Neural cell (in vitro differentiated cells): Measurements from ENCODE around the gene LRRC72. TPM values are rescaled to one million over a fixed set of nuclear protein-coding genes. Genes with fewer than 3 reads are reported as not detected.

Source experiments
- H2AFZ ChIP-seq: fragments of 200-600, 300-800 bp; sonication (generic), shearing (Covaris generic); 2 replicates; pipeline ENCODE4 v1.6.0; 2014; ENCODE audit warnings: low read depth, mild to moderate bottlenecking, antibody characterized with exemption, low read length, moderate library complexity
- H3F3A ChIP-seq: fragments of 200-600 bp; shearing (Covaris generic); 2 replicates; pipeline ENCODE4 v1.6.1; 2016; ENCODE audit warnings: mild to moderate bottlenecking, moderate library complexity, mixed read lengths, antibody characterized with exemption, low read length; ENCODE audit not compliant: insufficient read depth, poor library complexity, severe bottlenecking
- H3K27ac ChIP-seq: fragments of 200-600, 300-800 bp; sonication (generic), shearing (Covaris generic); 2 replicates; pipeline ENCODE4 v1.5.1; 2014; ENCODE audit warnings: mild to moderate bottlenecking, low read length, moderate library complexity
- H3K27me3 ChIP-seq: fragments of 300-800, 200-600 bp; sonication (generic), shearing (Covaris generic); 2 replicates; pipeline ENCODE4 v1.6.0; 2014; ENCODE audit warnings: mild to moderate bottlenecking, low read depth, low read length, moderate library complexity; ENCODE audit not compliant: insufficient read depth
- H3K36me3 ChIP-seq: fragments of 300-800, 200-600 bp; sonication (generic), shearing (Covaris generic); 2 replicates; pipeline ENCODE4 v1.5.1; 2014; ENCODE audit warnings: mild to moderate bottlenecking, antibody characterized with exemption, low read length, moderate library complexity; ENCODE audit not compliant: insufficient read depth
- H3K4me2 ChIP-seq: fragments of 300-800, 200-600 bp; sonication (generic), shearing (Covaris generic); 2 replicates; pipeline ENCODE4 v1.6.0; 2014; ENCODE audit warnings: mild to moderate bottlenecking, low read length
- H3K4me3 ChIP-seq: fragments of 300-800, 200-600 bp; sonication (generic), shearing (Covaris generic); 2 replicates; pipeline ENCODE4 v1.5.1; 2014; ENCODE audit warnings: mild to moderate bottlenecking, low read length, moderate library complexity
- H3K79me2 ChIP-seq: fragments of 200-600 bp; shearing (Covaris generic); replicated peaks from 2 replicates; pipeline ENCODE4 v1.6.0; 2014; ENCODE audit warnings: mild to moderate bottlenecking, low read length, moderate library complexity; ENCODE audit not compliant: insufficient read depth
- H3K9ac ChIP-seq: fragments of 300-800, 200-600 bp; sonication (generic), shearing (Covaris generic); 2 replicates; pipeline ENCODE4 v1.6.1; 2016; ENCODE audit warnings: mild to moderate bottlenecking, low read length, mixed read lengths
- H3K9me2 ChIP-seq: fragments of 200-600 bp; shearing (Covaris generic); 2 replicates; pipeline ENCODE4 v1.6.1; 2016; ENCODE audit warnings: mild to moderate bottlenecking, low read length, mixed read lengths; ENCODE audit not compliant: insufficient read depth
- H3K9me3 ChIP-seq: fragments of 200-600, 300-800 bp; sonication (generic), shearing (Covaris generic); 2 replicates; pipeline ENCODE4 v1.6.1; 2016; ENCODE audit warnings: mild to moderate bottlenecking, mixed run types, low read length, moderate library complexity, mixed read lengths
- H4K20me1 ChIP-seq: fragments of 200-600 bp; shearing (Covaris generic); 2 replicates; pipeline ENCODE4 v1.6.1; 2016; ENCODE audit warnings: mild to moderate bottlenecking, mixed run types; ENCODE audit not compliant: insufficient read depth
- CTCF ChIP-seq: fragments of 450-650 bp; IDR thresholded peaks from 2 replicates; pipeline ENCODE4 v1.5.1; 2014; ENCODE audit warnings: antibody characterized with exemption, mild to moderate bottlenecking, moderate library complexity; ENCODE audit not compliant: poor library complexity, severe bottlenecking
- EP300 ChIP-seq: fragments of 450-650 bp; conservative IDR thresholded peaks from 2 replicates; pipeline ENCODE4 v1.6.1; 2014; ENCODE audit warnings: antibody characterized with exemption, mild to moderate bottlenecking, moderate library complexity; ENCODE audit not compliant: poor library complexity, severe bottlenecking
- EZH2 ChIP-seq: fragments of 200-600, 300-800 bp; shearing (Covaris generic), sonication (generic); IDR thresholded peaks from 2 replicates; pipeline ENCODE4 v1.6.1; 2014; ENCODE audit warnings: antibody characterized with exemption, low read length, borderline replicate concordance, mild to moderate bottlenecking; ENCODE audit not compliant: insufficient read depth, poor library complexity, severe bottlenecking
- MXI1 ChIP-seq: fragments of 450-650 bp; conservative IDR thresholded peaks from 2 replicates; pipeline ENCODE4 v1.6.1; 2014; ENCODE audit warnings: antibody characterized with exemption, mild to moderate bottlenecking; ENCODE audit not compliant: poor library complexity, severe bottlenecking
- POLR2AphosphoS5 ChIP-seq: IDR thresholded peaks from 2 replicates; pipeline ENCODE4 v1.6.1; 2012
- RAD21 ChIP-seq: fragments of 450-650 bp; conservative IDR thresholded peaks from 2 replicates; pipeline ENCODE4 v1.6.1; 2014; ENCODE audit warnings: antibody characterized with exemption, mild to moderate bottlenecking, moderate library complexity
- REST ChIP-seq: IDR thresholded peaks from 2 replicates; pipeline ENCODE4 v1.6.1; 2012; ENCODE audit warnings: borderline replicate concordance
- SMC3 ChIP-seq: fragments of 450-650 bp; conservative IDR thresholded peaks from 2 replicates; pipeline ENCODE4 v1.6.1; 2014; ENCODE audit warnings: antibody characterized with exemption, mild to moderate bottlenecking, moderate library complexity; ENCODE audit not compliant: poor library complexity
- TAF1 ChIP-seq: IDR thresholded peaks from 2 replicates; pipeline ENCODE4 v1.6.1; 2012; ENCODE audit warnings: low read depth
- polyA plus RNA-seq: library from polyadenylated mRNA; depleted of rRNA; stranded (reverse); fragments of >200 nt; gene quantifications from 2 replicates; pipeline ENCODE4 v1.2.3, GENCODE V29; 2014

Gene LRRC72
- polyA plus RNA-seq, 1 donor from 2014 or later = not detected

GRCh38 chr7:16616542-16616941, 89.9 kb downstream of the LRRC72 start:
- Histone ChIP-seq H4K20me1 (no peaks in the 10 kb centered on the region), H3K27me3 (no peaks in the 10 kb centered on the region), H3F3A (no peaks in the 10 kb centered on the region), H3K36me3 (peaks cover 18% of the 10 kb centered on the region), H2AFZ (no peak overlapping the region), H3K79me2 (peaks cover 3% of the 10 kb centered on the region), H3K4me2 (no peak overlapping the region), H3K4me3 (no peak overlapping the region), H3K9ac (no peak overlapping the region), H3K9me2 (no peaks in the 10 kb centered on the region), H3K9me3 (no peaks in the 10 kb centered on the region), H3K27ac (no peak overlapping the region)
- no peak for TF ChIP-seq EZH2
- TF ChIP-seq REST = no peak
- no peak for TF ChIP-seq RAD21
- no peak for TF ChIP-seq POLR2AphosphoS5
- TF ChIP-seq TAF1 = no peak
- TF ChIP-seq SMC3 = no peak
- no peak for TF ChIP-seq EP300
- no peak for TF ChIP-seq CTCF

GRCh38 chr7:16619979-16620408, 93.4 kb downstream of the LRRC72 start:
- peak overlapping the region; percentile 1 for H3K27ac ChIP-seq
- no peaks in the 10 kb centered on the region for H3F3A ChIP-seq
- H3K36me3 ChIP-seq = peaks cover 22% of the 10 kb centered on the region
- H3K9ac ChIP-seq = no peak overlapping the region
- H3K27me3 ChIP-seq = no peaks in the 10 kb centered on the region
- H4K20me1 ChIP-seq = no peaks in the 10 kb centered on the region
- H3K79me2 ChIP-seq = no peaks in the 10 kb centered on the region
- no peaks in the 10 kb centered on the region for H3K9me3 ChIP-seq
- H2AFZ ChIP-seq = no peak overlapping the region
- H3K4me2 ChIP-seq = no peak overlapping the region
- H3K9me2 ChIP-seq = no peaks in the 10 kb centered on the region
- no peak overlapping the region for H3K4me3 ChIP-seq
- peak; percentile 38 for TF ChIP-seq POLR2AphosphoS5
- peak; percentile 35 for TF ChIP-seq EP300
- TF ChIP-seq EZH2 = no peak

GRCh38 chr7:16626388-16626787, 99.8 kb downstream of the LRRC72 start:
- no peak overlapping the region for H3K9ac ChIP-seq
- H2AFZ ChIP-seq = no peak overlapping the region
- H3K36me3 ChIP-seq = peaks cover 13% of the 10 kb centered on the region
- no peaks in the 10 kb centered on the region for H3F3A ChIP-seq
- H3K9me3 ChIP-seq = no peaks in the 10 kb centered on the region
- H3K79me2 ChIP-seq = no peaks in the 10 kb centered on the region
- no peaks in the 10 kb centered on the region for H3K27me3 ChIP-seq
- no peaks in the 10 kb centered on the region for H3K9me2 ChIP-seq
- H3K4me3 ChIP-seq = no peak overlapping the region
- no peak overlapping the region for H3K27ac ChIP-seq
- H4K20me1 ChIP-seq = no peaks in the 10 kb centered on the region
- no peak overlapping the region for H3K4me2 ChIP-seq
- TF ChIP-seq POLR2AphosphoS5 = no peak
- no peak for TF ChIP-seq CTCF
- no peak for TF ChIP-seq SMC3
- no peak for TF ChIP-seq MXI1
- TF ChIP-seq EP300 = no peak
- TF ChIP-seq EZH2 = no peak
- no peak for TF ChIP-seq REST
- no peak for TF ChIP-seq RAD21
- TF ChIP-seq TAF1 = no peak
